Pancreas (tissue), 10 donors: ENCODE data around the gene KCNQ4. TPM values are rescaled to one million over a fixed set of nuclear protein-coding genes. Genes with fewer than 3 reads are reported as not detected.

ENCODE experiments used
- ATAC-seq, 4 donors: fragments of 200-7000 bp; cut with Tn5 transposase; one replicate each; pipeline versions ENCODE4 v1.8.0 to v1.9.1; 2020; ENCODE audit warnings: mild to moderate bottlenecking in 4 of 4, moderate library complexity in 4 of 4
- DNase-seq, 6 donors: peaks; one replicate each; pipeline ENCODE4 v3.0.0-alpha.2; 2020
- FAIRE-seq: peaks from 2 replicates; lab custom pipeline; 2012; peaks lifted over from hg19 to GRCh38; lab: Jason Lieb, UNC
- H3K27ac ChIP-seq, 4 donors: fragments of 200-600 bp; sonication (generic); 1 replicate in 3 of 4; 2 replicates in 1 of 4; pipeline versions ENCODE4 v1.5.0 to v1.8.0; 2020
- H3K27me3 ChIP-seq, 4 donors: fragments of 200-600 bp; one replicate each; pipeline ENCODE4 v1.8.0; 2021
- H3K36me3 ChIP-seq, 3 donors: fragments of 200-600 bp; sonication (generic) in 1 of 3; one replicate each; pipeline versions ENCODE4 v1.5.0 to v1.8.0; 2020 to 2021
- H3K4me1 ChIP-seq, 3 donors: fragments of 200-600 bp; one replicate each; pipeline ENCODE4 v1.8.0; 2021
- H3K4me3 ChIP-seq, 4 donors: fragments of 200-600 bp; sonication (generic) in 2 of 4; one replicate each; pipeline versions ENCODE4 v1.5.0 to v1.8.0; 2020 to 2021
- H3K9me3 ChIP-seq, 4 donors: fragments of 200-600 bp; one replicate each; pipeline ENCODE4 v1.8.0; 2021
- CTCF ChIP-seq, 4 donors: fragments of 200-600 bp; sonication (generic) in 3 of 4; IDR thresholded peaks; one replicate each; pipeline versions ENCODE4 v1.5.0 to v1.8.0; 2021; ENCODE audit warnings: antibody characterized with exemption in 4 of 4
- WGBS, 2 donors: extraction: QIAGEN DNeasy Blood & Tissue Kit; methylation state at CpG; one replicate each; pipeline ENCODE4 v1.1.7; 2013; 5-methylcytosine and 5-hydroxymethylcytosine counted together
- intact Hi-C, 3 donors: fragments of 100-400 bp; cut with DNase I; formaldehyde crosslinking; loops; one replicate each; pipeline versions ENCODE4 v1.11.1 to v1.14.2; 2022
- polyA plus RNA-seq, 2 donors: library from polyadenylated mRNA; stranded (reverse); fragments of 200-250 nt; gene quantifications; one replicate each; pipeline ENCODE4 v1.2.3, GENCODE V29; 2013
- total RNA-seq, 6 donors: library from RNA; stranded (reverse); fragmentation: NEBNext Ultra II Directional in 4 of 6; extraction: Animal tissue kit (Norgen Biotek cat#: 25700) in 4 of 6; gene quantifications; one replicate each; pipeline versions ENCODE4 v1.2.1 to v1.2.4, GENCODE V29; 2021 to 2023
- donor health status: healthy with polysubstance abuse.
- donor health status: DM: no; HTN: no; CAD: no; lungs with moderate emphysema.
- donor health status: DM: no; HTN: no; CAD: no.
- donor health status: control.
- donor health status: control.
- donor health status: Bipolar disorder and iron deficiency.
- donor health status: DM: yes; HTN: yes; CAD: no.
- donor health status: DM: no; HTN: no; CAD: no.
- donor health status: DM: no; HTN: no; CAD: no.
- donor health status: DM: yes; HTN: yes; CAD: no.

Gene KCNQ4
- total and polyA plus RNA-seq, 8 donors = 0.35 to 6.5 (median 1.3) TPM

- ATAC-seq = no peak
- intact Hi-C loops = loop anchor here in 1 of 3 donors (10.0 kb wide), 1 partner anchor 124 kb away; no protein-coding TSS in a partner anchor
- 91 to 93% methylated on average over 13 of the region's 13 CpGs for WGBS, 2 donors
- H3K27me3 ChIP-seq = no peaks in the 10 kb centered on the region
- no peak for TF ChIP-seq CTCF (IDR thresholded peaks at IDR 0.05)
- no peaks in the 10 kb centered on the region for H3K4me1 ChIP-seq
- H3K36me3 ChIP-seq = no peaks in the 10 kb centered on the region
- DNase-seq = no peak
- no peak overlapping the region for H3K27ac ChIP-seq
- no peak for FAIRE-seq
- no peak overlapping the region for H3K4me3 ChIP-seq
- no peaks in the 10 kb centered on the region for H3K9me3 ChIP-seq
Measured at GRCh38 chr1:40830419-40830943, 46.9 kb downstream of the KCNQ4 start.

DNA sequence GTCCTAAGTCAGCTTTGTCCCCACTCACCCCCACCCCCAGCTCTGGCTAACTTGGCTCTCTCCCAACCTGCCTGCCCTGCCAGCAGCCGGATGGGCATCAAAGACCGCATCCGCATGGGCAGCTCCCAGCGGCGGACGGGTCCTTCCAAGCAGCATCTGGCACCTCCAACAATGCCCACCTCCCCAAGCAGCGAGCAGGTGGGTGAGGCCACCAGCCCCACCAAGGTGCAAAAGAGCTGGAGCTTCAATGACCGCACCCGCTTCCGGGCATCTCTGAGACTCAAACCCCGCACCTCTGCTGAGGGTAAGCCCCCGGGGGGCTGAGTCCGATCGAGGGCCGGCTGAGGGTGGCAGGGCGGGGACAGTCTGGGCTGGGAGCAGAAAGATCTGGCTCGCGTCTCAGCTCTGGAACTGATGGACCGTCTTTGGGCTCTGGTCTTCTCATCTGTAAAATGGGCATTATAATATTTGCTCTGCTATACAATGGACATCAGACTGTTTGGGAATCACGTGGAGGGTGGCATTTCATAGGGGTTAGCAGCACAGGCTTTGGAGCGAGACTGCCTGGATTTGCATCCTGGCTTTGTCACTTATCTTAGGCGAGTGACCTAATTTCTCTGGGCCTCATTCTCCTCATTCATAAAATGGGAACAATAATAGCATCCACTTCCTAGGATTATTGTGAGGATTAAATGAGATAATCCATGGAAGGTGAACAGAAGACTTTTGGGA lies 47.6 kb downstream of the KCNQ4 start:
- no peaks in the 10 kb centered on the region for H3K27me3 ChIP-seq
- no peak overlapping the region for H3K4me3 ChIP-seq
- ATAC-seq (no peak), DNase-seq (no peak), FAIRE-seq (no peak)
- no peaks in the 10 kb centered on the region for H3K4me1 ChIP-seq
- no peaks in the 10 kb centered on the region for H3K36me3 ChIP-seq
- no peaks in the 10 kb centered on the region for H3K9me3 ChIP-seq
- no peak overlapping the region for H3K27ac ChIP-seq
- TF ChIP-seq CTCF (IDR thresholded peaks at IDR 0.05) = no peak
- 90 to 91% methylated on average over 22 of the region's 22 CpGs for WGBS, 2 donors
- intact Hi-C loops = loop anchor here in 1 of 3 donors (10.0 kb wide), 1 partner anchor 124 kb away; no protein-coding TSS in a partner anchor

DNA sequence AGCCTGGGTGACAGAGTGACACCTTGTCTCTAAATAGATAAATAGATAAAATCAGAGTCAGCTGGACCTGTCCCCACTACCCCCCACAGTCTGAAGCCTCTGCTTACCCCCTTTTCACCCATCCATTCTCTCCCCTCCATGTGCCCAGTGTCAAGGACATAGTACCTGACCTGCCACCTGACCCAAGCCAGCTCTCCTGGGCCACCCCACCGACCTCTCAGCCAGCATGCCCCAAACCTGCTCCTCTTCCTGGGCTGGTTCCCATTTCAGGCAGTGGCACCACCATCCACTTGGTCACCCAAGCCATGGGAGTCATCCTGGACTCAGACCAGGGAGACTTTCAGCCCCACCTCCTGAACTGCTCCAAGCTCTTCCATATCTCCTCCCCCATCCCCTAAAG lies 50.4 kb downstream of the KCNQ4 start:
- Histone ChIP-seq H3K9me3 (no peaks in the 10 kb centered on the region), H3K4me1 (no peaks in the 10 kb centered on the region), H3K4me3 (no peak overlapping the region), H3K27ac (no peak overlapping the region), H3K36me3 (no peaks in the 10 kb centered on the region), H3K27me3 (no peaks in the 10 kb centered on the region)
- FAIRE-seq = no peak
- no peak for TF ChIP-seq CTCF (IDR thresholded peaks at IDR 0.05)
- WGBS, 2 donors = 63 to 70% methylated on average over 1 of the region's 1 CpG
- peak in 1 of 6 donors; percentile 35 for DNase-seq
- no peak for ATAC-seq
- intact Hi-C loops = loop anchor here in 1 of 3 donors (10.0 kb wide), 1 partner anchor 121 kb away; no protein-coding TSS in a partner anchor

DNA sequence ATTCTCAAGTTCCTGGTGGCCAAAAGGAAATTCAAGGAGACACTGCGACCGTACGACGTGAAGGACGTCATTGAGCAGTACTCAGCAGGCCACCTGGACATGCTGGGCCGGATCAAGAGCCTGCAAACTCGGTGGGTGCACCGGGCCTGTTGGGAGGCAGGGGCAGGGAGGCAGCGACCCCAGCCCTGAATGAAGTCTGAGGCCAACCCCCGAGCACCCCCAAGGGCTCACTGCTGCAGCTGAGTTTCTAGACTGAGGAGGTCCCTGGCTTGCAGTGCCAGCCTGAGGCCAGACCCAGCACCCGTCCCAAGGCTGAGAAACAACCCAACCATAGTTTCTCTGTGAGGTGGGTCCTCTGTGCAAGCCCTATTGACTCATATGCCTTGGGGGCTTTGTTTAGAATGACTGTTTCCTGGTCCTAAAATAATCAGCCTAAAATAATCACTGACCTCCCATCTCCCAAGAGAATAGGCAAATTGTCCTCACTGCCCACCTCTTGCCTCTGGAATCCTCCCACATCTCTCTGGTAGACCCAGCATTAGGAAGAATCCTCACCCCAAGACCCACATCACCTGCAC lies 51.5 kb downstream of the KCNQ4 start:
- no peak for TF ChIP-seq CTCF (IDR thresholded peaks at IDR 0.05)
- H3K9me3 ChIP-seq = no peaks in the 10 kb centered on the region
- no peak overlapping the region for H3K4me3 ChIP-seq
- H3K27ac ChIP-seq = no peak overlapping the region
- 78 to 81% methylated on average over 11 of the region's 11 CpGs for WGBS, 2 donors
- FAIRE-seq (no peak), DNase-seq (no peak), ATAC-seq (no peak)
- H3K27me3 ChIP-seq = no peaks in the 10 kb centered on the region
- intact Hi-C loops = loop anchor here in 1 of 3 donors (10.0 kb wide), 1 partner anchor 120 kb away; no protein-coding TSS in a partner anchor
- H3K4me1 ChIP-seq = no peaks in the 10 kb centered on the region
- H3K36me3 ChIP-seq = no peaks in the 10 kb centered on the region
